GF-D8 (cell line): ENCODE measurements around the gene NUP58.
A peak's percentile ranks its signal among the peaks of the same experiment; 100 is the strongest.

Experiments used
- DNase-seq: peaks from one replicate; lab custom pipeline; 2025; lab: John Stamatoyannopoulos, UW

Gene NUP58, protein sequence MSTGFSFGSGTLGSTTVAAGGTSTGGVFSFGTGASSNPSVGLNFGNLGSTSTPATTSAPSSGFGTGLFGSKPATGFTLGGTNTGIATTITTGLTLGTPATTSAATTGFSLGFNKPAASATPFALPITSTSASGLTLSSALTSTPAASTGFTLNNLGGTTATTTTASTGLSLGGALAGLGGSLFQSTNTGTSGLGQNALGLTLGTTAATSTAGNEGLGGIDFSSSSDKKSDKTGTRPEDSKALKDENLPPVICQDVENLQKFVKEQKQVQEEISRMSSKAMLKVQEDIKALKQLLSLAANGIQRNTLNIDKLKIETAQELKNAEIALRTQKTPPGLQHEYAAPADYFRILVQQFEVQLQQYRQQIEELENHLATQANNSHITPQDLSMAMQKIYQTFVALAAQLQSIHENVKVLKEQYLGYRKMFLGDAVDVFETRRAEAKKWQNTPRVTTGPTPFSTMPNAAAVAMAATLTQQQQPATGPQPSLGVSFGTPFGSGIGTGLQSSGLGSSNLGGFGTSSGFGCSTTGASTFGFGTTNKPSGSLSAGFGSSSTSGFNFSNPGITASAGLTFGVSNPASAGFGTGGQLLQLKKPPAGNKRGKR

DNA sequence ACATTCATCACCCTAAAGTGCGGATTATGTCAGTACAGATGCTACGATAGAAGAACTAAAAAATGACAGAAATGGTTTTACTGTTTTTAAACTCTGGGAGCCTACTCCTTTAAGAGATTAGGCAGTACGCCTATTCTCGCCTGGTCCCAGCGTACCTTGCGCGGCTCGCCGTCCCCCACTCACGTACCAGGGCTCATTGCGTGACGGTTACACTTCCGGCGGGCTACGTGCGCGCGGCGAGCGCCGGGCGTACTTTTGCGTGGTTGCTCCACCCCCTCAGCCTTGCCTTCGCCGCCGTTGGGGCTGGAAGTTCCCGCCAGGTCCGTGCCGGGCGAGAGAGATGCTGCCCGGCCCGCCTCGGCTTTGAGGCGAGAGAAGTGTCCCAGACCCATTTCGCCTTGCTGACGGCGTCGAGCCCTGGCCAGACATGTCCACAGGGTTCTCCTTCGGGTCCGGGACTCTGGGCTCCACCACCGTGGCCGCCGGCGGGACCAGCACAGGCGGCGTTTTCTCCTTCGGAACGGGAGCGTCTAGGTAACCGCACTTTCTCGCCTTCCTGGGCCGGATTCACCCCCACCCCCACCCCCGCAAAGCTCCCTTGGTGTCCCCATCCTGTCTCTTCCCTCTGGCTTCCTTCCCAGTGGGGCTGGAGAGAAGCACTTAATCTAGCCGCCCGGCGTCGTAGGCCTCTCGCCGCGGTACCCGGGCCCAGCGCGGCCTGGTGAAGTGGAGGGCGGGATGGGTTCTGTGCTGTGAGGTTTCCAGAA lies at the start of gene NUP58:
NUP58 (plus strand) TSS at position 279 of the 767 bp plus-strand sequence; CDS start at position 428, 149 bp downstream.
- peak; percentile 87 for DNase-seq

DNA sequence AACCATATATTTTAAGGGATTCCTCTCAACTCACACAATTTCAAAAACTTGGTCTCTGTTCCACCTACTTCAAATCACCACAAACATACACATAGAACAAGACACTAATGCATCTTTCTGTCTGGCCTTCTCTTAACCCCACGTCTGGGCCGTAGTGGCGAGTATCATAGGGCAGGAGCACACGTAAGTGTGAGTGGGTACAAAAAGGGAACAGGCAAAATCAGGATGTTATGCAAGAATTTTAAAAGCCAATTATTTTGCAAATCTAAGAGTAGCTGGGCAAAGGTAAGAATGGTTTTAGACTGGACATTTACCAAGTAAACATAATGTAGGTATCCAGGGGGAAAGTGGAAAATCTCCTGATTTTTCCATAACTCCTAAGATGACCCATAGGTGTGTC lies 49.2 kb upstream of the NUP58 start:
- no peak for DNase-seq

DNA sequence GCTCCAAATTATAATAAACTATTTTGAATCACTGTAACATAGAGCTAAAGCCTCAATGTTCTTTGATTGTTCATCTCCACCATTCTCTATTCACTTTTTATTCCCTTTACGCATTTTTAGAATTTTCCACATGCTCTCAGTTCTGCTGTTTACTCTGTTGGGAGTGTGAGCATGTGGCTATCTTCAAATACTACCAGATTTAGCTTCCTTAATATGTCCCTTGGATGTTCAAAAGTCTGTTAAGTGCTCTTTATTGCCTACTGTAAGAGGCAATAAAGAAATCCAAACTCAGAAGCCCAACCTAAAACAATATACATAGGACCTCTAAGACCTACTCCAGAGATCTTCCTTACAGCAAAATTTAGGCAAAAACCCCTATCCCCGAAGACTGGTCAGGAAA lies 48.7 kb upstream of the NUP58 start:
- no peak for DNase-seq

DNA sequence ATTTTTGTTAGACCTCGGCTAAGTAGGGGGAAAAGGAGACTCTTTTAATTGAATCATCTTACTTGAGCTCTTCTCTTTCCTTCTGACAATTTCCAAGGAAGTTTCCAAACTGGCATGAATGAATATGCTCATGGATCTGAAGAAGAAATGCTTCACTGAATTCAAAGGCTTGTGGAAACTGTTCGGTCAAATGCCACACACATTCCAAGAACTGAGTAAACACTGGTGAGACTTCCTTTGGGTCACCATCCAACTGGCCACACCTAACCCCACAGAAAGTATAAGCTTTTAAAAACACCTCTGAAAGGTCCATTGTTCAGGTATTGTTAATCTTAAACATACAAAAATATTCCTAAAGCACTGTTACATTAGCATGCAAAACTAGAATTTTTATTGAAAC lies 47.7 kb upstream of the NUP58 start:
- no peak for DNase-seq

DNA sequence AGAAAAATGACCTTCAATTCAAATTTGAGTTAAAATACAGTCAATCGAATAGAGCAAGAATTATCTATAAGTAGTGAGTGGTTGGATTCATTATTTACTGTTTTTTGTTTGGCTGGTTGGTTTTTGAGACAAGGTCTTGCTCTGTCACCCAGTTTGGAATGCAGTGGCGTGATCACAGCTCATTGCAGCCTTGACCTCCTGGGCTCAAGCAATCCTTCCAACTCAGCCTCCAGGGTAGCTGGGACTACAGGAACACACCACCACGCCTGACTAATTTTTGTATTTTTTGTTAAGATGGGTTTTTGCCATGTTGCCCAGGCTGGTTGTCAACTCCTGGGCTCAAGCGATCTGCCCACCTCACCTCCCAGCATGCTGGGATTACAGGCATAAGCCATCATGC lies 39.2 kb upstream of the NUP58 start:
- DNase-seq, result no peak

DNA sequence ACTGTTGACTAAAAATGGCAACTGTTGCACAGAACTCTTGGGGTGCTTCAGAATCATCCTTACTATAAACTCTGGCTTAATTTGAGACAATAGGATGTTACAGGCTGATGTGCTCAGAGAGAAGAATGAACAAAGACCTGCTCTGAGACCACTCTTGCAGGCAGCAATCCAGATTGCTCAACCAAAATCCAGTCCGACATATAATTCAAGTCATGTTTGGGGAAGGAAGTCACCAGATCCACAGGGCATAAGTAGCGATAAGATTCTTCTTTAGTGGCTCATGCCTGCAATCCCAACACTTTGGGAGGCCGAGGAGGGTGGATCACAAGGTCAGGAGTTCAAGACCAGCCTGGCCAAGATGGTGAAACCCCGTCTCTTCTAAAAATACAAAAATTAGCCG lies 34.7 kb upstream of the NUP58 start:
- no peak for DNase-seq

DNA sequence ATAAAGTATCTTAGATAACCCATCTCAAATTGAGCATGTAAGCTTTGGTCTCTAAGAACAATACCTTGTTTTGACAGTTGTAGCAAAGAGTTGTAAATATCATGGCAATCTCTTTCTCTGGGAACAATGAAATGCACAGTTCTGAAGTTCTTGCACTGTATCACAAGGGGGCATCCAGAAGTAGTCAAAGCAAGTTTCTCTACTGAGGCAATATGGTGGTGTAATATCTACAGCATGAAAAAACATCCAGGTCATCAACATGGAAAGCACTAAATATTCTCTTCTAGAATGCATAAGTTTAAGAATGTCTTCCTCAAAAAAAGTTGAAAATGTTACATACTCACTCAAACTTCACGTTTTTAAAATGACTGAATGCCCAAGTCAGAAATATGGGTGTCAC lies 33.7 kb upstream of the NUP58 start:
- DNase-seq, result peak; percentile 24

DNA sequence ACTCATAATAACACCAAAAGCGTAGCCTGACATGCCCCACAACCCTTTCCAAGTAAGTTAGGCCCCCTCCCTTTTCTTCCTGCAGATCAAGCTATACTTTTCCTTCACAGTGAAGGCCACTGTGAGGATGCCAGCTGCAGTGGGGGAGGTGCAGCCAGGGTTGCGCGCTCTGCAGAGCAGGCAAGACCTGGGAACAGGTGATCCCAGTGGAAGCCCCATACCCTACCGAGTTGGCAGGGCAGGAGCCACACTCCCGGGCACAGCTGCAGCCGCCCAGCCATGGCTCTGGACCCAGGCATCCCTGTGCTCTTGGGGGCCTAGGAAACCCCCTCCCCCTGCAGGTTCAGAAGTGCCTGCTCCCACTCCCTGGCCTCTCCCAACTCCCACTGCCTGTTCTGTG lies 32.9 kb upstream of the NUP58 start:
- DNase-seq, result no peak

DNA sequence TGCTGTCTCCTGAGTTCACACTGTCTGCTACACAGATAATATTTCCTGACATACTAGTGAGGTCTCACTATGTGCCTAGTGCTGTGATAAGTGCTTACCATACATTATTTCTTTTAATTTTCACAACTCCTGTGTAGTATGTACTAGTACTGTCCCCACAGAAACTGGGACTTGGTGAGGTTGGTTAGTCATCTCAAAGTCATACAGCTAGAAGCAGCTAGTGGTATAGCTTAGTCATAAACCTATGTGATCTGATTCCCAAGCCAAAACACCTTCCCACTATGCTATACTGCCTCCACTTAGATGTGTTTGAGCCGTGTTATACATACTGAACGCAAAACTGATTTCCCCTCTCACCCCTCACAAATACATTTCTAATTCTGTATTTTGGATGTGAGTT lies 24.7 kb upstream of the NUP58 start:
- DNase-seq, result no peak

DNA sequence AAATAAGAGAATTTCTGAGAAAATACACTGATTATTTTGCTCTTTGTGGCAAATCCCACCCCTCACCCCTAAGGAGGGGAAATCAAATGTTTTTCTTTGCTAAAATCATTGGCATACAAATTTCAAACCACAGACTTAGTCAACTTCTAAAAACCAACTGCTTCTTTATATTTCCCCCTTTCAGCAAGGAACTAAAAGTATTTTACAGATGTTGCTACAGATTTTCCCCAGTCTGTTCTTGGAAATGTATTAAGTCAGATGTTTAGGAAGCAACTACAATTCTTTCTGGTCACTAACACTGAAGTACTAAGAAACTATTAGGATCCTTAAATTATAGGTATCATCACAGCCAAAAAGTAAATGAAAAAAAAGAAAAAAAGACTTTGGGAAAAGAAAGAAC lies 21.0 kb upstream of the NUP58 start:
- peak; percentile 49 for DNase-seq

DNA sequence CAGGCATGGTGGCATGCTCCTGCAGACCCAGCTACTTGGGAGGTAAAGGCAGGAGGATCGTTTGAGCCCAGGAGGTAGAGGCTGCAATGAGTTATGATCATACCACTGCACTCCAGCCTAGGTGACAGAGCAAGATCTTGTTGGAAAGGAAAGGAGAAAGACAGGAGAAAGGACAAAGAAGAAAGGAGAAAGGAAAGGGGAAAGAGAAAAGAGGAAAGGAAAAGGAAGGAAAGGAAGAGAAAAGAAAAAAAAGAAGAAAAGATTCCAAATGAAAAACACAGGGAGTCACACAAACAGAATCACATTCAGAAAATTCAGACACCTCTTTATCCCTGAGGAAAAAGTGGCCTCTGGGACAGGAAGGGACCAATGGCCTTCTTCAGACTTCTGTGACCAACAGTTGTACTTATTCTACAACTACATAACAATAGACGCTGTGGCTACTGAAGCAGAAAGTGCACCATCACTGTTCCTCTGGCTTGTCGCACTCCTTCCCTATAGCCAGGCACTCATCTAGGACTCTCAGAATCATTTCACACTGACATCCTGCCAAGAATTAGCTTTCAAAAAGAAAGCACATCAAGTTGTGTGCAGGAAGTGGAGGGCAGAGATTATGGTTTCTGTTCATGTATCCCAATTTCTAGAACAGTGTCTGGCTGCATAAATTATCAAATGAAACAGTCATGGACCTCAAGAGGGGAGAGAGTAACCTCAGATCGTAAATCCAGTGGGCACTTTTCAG lies 20.1 kb upstream of the NUP58 start:
- DNase-seq, result peak; percentile 21

DNA sequence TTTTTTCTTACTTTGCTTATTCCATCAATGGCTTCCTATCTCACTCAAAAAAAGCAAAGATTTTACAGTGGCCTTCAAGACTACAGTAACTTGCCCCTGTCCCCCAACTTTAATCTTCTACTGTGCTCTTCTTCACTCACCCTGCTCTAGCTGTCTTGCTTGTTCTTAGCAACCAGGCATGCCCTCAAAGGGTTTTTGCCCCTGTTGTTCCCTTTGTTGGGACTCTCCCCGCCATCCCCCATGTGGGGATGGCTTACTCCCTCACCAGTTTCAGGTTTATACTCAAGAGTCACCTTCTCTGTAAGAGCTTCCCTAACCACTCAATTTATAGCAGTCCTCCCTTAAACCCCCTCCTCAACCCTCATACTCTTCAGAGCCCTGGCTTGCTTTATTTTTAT lies 19.5 kb upstream of the NUP58 start:
- DNase-seq, result no peak

DNA sequence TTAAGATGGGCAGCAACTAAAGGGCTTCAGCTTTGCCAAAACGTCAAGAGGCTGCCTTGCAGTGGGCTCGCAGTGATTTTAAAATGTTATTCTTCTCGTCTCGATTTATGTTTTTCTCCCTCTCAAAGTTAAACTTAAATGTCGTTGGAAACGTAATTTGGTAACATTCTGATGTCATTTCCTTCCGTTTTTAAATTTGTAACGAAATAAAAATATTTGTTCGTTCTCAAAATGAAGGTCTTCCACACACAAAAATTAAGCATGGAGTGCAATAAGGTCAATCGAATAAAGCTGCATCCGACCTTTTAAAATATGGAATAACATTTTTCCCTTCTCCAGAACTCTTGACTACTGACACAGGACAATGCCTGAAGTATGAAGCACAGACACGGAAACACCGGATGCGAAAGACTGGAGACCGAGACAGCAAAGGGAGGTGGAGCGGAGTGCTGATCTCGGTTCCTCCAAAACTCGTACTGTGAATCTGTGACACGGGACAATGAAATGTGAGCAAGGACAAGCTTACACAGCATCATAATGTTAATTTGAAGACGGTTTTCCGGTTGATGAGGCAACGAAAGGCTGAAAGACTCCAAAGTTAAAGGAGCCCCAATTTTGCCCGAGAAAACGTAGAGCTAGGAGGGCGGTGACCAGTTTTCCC lies 15.0 kb upstream of the NUP58 start:
- DNase-seq, result peak; percentile 34

DNA sequence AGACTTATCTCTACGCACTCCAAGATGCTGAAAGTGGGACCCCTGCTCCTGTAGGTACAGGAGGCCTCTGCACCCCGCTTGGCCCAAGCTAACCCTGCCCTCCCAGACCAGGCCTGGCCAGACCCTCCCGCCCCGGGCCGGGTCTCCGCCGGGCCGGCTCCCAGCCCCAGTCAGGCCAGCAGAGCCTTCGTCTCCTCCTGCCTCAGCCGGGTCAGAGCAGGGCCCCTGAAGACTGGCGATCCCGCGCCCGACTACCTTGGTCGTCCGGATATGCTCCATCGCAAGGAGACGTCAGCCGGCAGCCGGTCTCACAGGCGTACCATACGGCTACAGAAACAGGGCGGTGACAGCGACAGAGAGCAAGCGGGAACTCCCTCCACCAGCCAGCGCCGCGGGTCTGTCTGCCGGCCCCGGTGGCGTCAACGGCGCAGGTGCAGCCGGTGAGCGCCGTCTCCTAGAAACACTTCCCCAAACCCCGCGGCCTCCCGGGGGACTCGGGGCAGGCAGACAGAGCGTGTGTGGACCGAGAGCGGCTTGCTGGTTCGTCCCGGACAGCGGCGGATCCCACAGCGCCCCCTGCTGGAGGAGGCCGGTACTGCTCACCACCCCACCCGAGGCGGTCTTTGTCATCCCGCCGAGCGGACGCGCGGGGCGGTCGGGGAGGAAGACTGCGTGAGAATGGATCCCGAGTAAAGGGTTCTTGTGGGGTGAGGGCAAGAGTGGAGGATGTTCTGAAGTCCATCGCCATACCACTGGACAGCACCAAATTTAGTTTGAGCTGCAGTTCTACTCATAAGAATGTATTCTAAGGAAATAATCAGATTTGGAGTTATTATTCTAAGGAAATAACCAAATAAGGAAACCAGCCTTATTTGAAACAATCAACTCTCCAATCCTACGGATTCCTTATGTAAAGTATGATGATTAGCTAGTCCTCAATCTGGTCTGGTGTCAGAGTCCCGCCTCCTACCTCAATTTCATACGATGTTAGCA lies 14.2 kb upstream of the NUP58 start, which contains the start of gene MTMR6:
MTMR6 (minus strand) TSS at position 520 of the 993 bp plus-strand sequence; CDS start at position 279, 241 bp downstream.
- DNase-seq, result peak; percentile 95

DNA sequence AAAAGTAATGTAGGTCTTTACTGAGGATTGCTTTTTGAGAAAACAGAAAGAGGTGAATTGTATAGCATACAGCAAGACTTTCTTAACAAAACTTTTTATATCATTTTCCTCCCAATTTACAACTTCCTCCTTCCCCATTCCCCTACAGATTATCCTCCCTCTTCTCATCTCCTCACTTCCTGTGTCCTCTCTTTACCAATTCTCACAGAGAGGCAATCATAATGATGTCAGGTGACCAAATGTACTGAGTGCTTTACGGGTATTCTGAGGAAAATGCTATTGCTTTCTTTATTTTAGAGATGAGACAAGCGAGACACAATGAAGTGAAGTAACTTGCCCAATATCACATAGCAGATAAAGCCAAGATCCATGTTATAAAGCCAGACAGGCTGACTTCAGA lies 12.5 kb upstream of the NUP58 start:
- peak; percentile 50 for DNase-seq

DNA sequence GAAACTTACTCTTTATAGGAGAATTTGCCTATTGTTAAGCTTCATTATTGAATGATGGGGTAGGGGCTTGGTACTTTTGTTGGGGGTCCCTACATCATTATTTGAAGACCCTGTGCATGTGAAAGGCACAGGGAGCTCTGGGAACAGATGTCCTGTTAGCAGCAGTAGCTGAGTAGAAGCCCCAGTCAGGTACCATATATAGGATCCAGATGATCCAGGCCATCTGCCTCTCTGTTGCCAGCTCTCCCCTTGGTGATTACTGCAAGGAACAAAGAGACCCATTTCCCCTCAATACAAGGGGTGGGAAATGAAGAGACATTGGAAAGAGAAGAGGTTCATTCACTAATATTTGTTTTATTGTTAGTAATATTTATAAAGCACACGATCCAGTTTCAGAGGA lies 9.7 kb upstream of the NUP58 start:
- no peak for DNase-seq

DNA sequence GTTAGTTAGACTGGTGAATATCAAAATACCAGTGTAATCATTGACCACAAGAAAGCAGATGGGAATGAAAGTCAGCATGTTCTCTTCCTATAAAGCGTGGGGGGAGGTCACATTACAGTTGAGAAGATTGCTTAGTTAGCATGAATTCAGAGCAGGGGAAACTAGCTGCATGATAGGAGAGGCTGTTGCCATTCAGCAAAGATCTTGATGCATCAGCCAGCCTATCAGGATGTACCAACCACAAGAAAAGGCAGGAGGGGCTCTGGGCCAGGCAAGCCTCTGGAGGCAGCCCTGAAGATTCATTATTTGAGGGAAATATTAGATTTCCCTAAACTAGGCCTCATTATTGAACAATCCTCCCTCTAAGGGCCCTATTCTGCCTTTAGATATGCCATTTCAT lies 9.1 kb upstream of the NUP58 start:
- DNase-seq, result no peak

DNA sequence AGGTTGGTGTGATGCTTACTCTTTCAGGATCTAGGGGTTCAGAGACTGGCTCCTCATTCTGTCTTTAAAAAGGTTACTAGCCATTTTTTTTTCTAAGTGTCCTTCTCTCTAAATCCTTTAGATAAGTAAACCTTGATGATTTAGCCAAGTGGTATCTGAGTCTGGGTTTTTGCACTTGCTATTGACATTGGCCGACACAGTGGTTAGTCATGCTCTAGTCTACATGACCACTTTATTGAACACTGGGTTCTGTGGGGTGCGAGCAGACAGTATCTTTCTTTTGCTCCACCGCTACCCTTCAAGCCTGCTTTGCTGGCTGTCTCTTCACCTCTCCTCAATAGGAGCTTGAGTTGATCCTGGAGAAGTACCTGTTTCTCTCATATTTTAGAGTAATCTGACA lies 6.2 kb upstream of the NUP58 start:
- DNase-seq, result no peak

DNA sequence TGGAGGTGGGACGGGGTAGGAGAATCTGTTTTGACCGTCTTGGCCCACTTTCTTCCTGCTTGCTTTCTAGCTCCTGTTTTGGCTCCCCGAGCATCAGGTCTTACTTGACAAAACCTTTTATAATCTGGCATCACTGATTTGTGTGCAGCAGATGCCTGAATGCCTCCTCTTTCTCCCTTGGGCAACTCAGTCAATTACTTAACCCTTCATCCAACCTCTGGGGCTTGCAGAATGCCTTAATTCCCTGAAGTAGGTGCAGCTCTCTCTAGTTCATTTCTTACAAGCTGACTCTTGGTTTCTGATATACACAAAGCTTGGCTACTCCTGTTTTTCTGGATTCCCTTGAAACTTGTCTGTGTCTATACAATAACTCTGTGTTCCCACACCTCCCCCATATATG lies 5.7 kb upstream of the NUP58 start:
- no peak for DNase-seq

DNA sequence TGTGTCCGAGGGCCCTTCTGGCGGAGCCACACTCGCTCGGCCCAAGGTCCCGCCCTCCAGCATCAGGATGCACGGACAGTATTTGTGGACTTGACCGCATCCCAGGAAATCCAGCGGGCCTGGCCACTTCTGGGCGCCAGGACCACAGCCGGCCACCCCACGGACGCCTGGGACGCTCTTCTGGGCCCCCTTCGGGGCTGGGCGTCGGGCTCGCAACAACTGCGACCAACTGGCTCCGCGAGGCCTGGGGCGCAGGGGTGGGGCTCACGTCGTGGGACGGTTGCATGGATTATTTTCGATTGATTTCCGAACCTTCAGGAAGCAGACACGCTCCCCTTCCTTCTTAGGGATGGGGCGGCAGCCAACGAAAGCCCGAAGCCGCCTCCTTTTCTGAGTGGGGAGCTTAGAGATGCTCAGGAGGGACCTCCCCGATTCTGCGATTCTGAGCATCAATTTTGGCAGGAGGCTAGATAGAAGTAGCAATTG lies 521 bp upstream of the NUP58 start:
- DNase-seq, result no peak
